T-helper 1 cell treated with Interleukin-12 subunit alpha and Interleukin-12 subunit beta and Interleukin-4 antibody, amounts not matched to agents 30 ng/mL and 1 ng/mL, for 36 hours (primary cell): ENCODE data around the gene SPECC1. TPM values are rescaled to one million over a fixed set of nuclear protein-coding genes. Genes with fewer than 3 reads are reported as not detected.
"Not testable (repeated sequence)": the region's sequence is repeated elsewhere in the genome, so short reads cannot be mapped to it uniquely, and the experiment has no call there.

Experiments
- intact Hi-C: fragments of 100-400 bp; cut with micrococcal nuclease; formaldehyde crosslinking; loops from one replicate; pipeline ENCODE4 v1.15.1; 2024
- total RNA-seq: library from RNA; stranded (reverse); gene quantifications from 2 replicates; pipeline ENCODE4 v1.2.3, GENCODE V29; 2022

Gene SPECC1
- total RNA-seq, 1 donor from 2014 or later, result 10.8 TPM

GRCh38 chr17:20067711-20068110 is 58.6 kb downstream of the SPECC1 start:
- intact Hi-C loops, result no loop called here

GRCh38 chr17:20068445-20068844 is 59.3 kb downstream of the SPECC1 start:
- intact Hi-C loops, result no loop called here

- intact Hi-C loops, result no loop called here
These were observed 62.9 kb downstream of the SPECC1 start for GRCh38 chr17:20071824-20072691.

GRCh38 chr17:20072692-20072992 is 63.5 kb downstream of the SPECC1 start:
- intact Hi-C loops, result no loop called here

- intact Hi-C loops, result no loop called here
These were observed 64.2 kb downstream of the SPECC1 start for GRCh38 chr17:20073055-20073979.

- intact Hi-C loops, result no loop called here
These were observed 64.8 kb downstream of the SPECC1 start for GRCh38 chr17:20074001-20074400.

- intact Hi-C loops, result no loop called here
These were observed 65.3 kb downstream of the SPECC1 start for GRCh38 chr17:20074489-20074888.

GRCh38 chr17:20076137-20076536 is 67.0 kb downstream of the SPECC1 start:
- intact Hi-C loops, result not testable (repeated sequence)

GRCh38 chr17:20077978-20078685 is 69.0 kb downstream of the SPECC1 start:
- intact Hi-C loops, result no loop called here

GRCh38 chr17:20080513-20080912 is 71.4 kb downstream of the SPECC1 start:
- intact Hi-C loops, result no loop called here

GRCh38 chr17:20083156-20083859 is 74.1 kb downstream of the SPECC1 start:
- intact Hi-C loops, result no loop called here

- intact Hi-C loops, result no loop called here
These were observed 75.6 kb downstream of the SPECC1 start for GRCh38 chr17:20084621-20085282.

GRCh38 chr17:20085283-20085845 is 76.2 kb downstream of the SPECC1 start:
- intact Hi-C loops, result no loop called here

- intact Hi-C loops, result no loop called here
These were observed 77.4 kb downstream of the SPECC1 start for GRCh38 chr17:20086416-20087076.

GRCh38 chr17:20087538-20088250 is 78.5 kb downstream of the SPECC1 start:
- intact Hi-C loops, result no loop called here

- intact Hi-C loops, result no loop called here
These were observed 80.8 kb downstream of the SPECC1 start for GRCh38 chr17:20089756-20090547.

GRCh38 chr17:20091174-20092029 is 82.2 kb downstream of the SPECC1 start:
- intact Hi-C loops, result no loop called here
